Smooth muscle cell of the brain vasculature (primary cell): ENCODE measurements around the gene SIRT2.
"Not testable (repeated sequence)": the region's sequence is repeated elsewhere in the genome, so short reads cannot be mapped to it uniquely, and the experiment has no call there.

Experiments used
- DNase-seq: peaks from one replicate; pipeline ENCODE4 v3.0.0-alpha.2; 2012; ENCODE audit warnings: low read depth, low spot score

SIRT2 gene

GRCh38 chr19:38898788-38899446, 501 bp downstream of the SIRT2 start:
- DNase-seq: no peak

DNA sequence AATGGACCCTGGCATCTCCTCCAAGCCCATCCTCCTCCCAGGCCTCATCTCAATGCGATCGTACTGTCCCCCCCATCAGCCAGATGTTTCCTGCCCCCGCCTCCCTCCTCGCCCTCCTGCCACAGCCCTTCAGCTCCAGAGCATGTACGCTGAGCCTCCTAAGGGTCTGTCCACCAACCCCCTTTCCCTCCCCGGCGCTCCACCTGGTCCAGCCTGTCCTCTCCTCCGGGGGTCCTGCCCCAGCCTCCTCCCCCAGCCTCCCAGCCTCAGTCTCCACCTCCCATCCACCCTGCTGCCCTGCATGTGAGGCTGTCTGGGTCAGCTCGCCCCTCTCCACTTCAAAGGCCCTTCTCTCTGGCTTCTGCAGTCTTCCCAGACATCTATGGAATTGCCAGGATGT, 4.5 kb downstream of the SIRT2 start:
- no peak for DNase-seq

DNA sequence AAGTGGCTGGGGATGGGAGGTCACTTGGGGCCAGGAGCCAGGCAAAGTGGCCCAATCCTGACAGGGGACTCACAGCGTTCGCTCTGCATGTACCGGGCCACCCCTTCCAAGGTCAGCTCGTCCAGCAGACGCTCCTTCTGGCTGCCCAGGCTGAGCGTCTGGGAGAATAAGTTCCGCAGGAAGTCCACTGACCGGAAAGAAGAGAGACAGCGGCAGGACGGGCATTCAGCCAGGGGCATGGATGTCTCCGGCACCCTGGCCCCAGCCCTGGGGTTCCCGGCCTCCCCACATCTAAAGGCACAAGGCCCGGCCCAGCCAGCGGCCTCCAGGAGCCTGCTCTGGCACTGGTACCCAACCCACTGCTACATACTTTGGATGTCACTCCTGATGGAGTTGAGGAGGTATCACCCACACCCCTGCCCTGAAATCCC, 6.1 kb downstream of the SIRT2 start:
- DNase-seq: no peak

DNA sequence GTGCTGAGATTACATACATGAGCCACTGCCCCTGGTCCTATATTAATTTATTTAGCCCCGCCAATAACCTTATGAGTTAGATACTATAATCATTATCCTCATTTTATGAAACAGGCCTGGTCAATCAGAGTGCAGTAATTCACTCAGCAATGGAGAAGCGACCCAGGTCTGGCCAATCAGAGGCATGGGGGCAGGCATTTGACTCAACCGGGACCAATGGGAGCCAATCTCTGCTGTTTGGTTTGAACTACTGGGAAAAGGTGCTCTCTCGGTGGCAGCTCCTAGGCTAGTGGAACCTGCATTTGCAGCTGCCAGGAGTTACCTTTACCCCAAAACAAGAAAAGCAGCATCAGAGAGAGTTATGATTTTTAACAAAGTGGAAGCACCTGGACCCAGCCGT, 6.6 kb downstream of the SIRT2 start:
- DNase-seq: no peak

- DNase-seq: no peak
Observed at GRCh38 chr19:38891771-38892170, 7.6 kb downstream of the SIRT2 start.

GRCh38 chr19:38890686-38891085, 8.7 kb downstream of the SIRT2 start:
- DNase-seq: no peak

- no peak for DNase-seq
Observed at GRCh38 chr19:38889803-38890202, 9.6 kb downstream of the SIRT2 start.

- DNase-seq: no peak
Observed at GRCh38 chr19:38888876-38889275, 10.5 kb downstream of the SIRT2 start.

- not testable (repeated sequence) for DNase-seq
Observed at GRCh38 chr19:38884691-38885090, 14.7 kb downstream of the SIRT2 start.

DNA sequence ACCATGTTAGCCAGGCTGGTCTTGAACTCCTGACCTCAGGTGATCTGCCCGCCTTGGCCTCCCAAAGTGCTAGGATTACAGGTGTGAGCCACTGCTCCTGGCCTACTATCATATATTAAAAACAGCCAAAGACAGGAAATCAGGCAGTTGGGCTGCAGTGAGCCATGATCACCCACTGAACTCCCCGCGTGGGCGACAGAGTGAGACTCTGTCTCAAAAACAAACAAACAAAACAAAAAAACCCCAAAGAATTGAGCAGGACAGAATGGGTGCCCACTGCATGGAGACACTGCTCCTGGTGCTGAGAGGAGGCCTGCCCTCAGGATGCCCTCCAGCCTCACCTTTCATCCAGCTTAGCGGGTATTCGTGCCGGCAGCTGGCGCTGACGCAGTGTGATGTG, 16.1 kb downstream of the SIRT2 start:
- DNase-seq: no peak

DNA sequence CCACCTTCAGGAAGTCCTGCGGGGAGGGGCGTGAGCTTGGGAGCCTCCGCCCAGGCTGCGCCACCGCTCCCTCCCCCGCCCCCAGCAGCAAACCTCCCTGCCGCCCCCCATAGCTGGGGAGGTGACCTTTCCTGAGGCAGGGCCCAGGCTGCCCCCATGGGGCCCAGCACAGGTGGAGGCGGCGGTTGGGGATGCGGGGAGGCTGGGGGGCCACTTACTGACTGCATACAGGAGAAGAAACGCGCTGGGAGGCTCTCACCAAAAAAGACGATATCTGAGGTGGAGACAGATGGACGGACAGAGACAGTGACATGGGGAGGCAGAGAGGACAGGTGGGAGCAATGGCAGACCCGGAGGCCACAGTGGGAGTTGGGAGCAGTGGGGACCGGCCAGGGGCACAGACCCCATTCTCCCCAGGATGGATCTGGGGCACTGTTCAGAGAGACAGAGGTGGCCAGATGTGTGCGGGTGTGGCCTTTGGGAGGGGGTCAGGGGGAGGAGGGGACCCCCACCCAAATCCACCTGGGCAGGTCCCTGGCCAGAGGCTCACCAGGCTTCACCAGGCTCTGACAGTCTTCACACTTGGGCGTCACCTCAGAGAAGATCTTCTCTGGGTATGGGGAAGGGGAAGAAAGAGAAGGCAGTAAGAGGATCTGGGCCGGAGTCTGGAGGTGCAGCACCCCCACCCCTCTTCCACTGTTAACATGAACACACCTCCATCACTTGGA, 18.4 kb downstream of the SIRT2 start:
- DNase-seq: no peak

GRCh38 chr19:38880076-38880881, 19.1 kb downstream of the SIRT2 start:
- DNase-seq: no peak

DNA sequence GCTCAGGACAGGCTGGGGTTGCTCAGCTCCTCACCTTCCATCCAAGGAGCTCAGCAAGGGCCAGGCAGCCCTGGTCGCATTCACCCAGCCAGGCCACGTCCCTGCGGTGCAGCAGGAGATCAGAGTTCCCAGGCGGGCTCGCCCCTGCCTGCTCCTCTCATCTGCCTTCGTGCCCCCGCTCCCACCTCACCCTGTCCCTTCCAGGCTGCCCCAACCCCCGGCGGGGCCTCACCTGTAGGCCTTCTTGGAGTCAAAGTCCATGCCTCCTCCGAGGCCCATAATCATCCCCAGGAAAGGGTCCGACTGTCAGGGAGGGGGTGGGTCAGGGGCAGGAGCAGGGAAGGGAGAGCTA, 20.0 kb downstream of the SIRT2 start:
- DNase-seq: no peak

- DNase-seq: no peak
Observed at GRCh38 chr19:38878575-38879399, 20.6 kb downstream of the SIRT2 start.

DNA sequence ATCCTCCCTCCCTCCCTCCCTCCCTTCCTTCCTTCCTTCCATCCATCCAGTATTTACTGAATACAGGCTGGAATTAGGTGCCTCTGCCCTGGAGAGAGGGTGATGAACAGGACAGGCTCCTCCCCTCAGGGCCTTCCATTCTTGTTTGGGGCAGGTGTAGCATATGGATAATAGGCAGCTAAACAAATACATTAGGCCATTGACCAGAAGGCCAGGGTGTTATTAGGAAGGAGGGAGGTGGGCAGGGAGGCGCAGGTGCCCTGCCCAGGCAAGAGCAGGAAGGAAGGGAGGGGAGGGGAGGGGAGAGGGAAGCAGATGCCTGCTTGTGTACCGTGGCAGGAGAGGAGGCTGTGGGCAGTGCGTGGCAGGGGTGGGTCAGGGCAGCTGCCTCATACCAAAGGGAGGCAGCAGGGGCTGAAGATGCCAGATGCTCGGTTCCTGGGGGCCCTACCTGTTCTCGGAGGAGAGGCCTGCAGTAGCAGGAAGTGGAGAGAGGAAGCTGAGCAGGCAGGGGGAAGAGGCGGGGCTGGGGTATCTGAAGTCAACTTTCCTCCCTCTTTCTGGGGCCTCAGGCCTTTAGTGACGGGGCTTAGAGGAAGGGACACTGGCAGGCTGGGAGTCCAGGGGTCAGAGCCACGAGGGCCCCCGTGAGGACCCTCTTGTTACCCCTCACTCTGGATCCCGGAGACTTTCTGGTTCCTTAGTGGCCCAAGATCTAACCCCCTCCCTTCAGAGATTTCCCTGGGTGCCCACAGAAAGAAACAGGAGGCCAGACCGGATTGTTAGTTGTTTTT, 21.4 kb downstream of the SIRT2 start, which contains the start of gene RINL:
RINL (minus strand) TSS at position 495 of the 794 bp plus-strand sequence. CDS start 1,533 bp downstream, outside the sequence.
- DNase-seq: no peak

- no peak for DNase-seq
Observed at GRCh38 chr19:38875656-38876395, 23.6 kb downstream of the SIRT2 start.

GRCh38 chr19:38873400-38873799, 26.0 kb downstream of the SIRT2 start:
- not testable (repeated sequence) for DNase-seq

DNA sequence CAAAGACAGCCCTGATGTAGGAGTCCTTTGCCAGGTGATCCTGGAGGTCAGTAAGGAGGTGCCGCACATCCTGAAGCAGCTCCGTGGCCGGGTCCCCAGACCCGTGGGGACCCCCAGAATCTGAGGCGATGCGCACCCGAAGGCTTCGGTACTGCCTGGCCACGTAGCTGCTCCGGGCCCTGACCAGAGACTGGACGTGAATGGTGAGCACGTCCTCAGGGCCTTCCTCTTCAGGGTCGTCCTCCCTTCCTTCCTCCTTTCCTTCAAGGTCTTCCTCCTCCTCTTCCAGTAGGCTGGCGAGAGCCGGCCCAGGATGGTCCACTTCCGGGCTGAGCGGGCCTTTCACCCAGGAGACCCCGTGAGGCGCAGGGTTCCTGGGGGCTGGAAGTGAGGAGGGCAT, 28.8 kb downstream of the SIRT2 start:
- no peak for DNase-seq

GRCh38 chr19:38869836-38870607, 29.4 kb downstream of the SIRT2 start:
- no peak for DNase-seq
